Fibroblast of mammary gland (primary cell): ENCODE results near the gene MRPL16.
A peak's percentile ranks its signal among the peaks of the same experiment; 100 is the strongest.

Source experiments
- DNase-seq: peaks from one replicate; pipeline ENCODE4 v3.0.0-alpha.2; 2010; ENCODE audit warnings: low read depth
- H3K4me3 ChIP-seq: 2 replicates; pipeline ENCODE4 v1.5.1; 2011; ENCODE audit warnings: low read depth, mild to moderate bottlenecking, low read length, moderate library complexity; ENCODE audit not compliant: control insufficient read depth
- TF ChIP-seq, protein P1 (sequence below): conservative IDR thresholded peaks from 2 replicates; pipeline ENCODE4 v1.5.1; 2011; ENCODE audit warnings: low read depth, low read length, inconsistent platforms; ENCODE audit not compliant: control insufficient read depth, insufficient read depth

MRPL16 gene

GRCh38 chr11:59777104-59777503, 33.5 kb downstream of the MRPL16 start:
- DNase-seq, result no peak
- TF ChIP-seq, protein P1, sequence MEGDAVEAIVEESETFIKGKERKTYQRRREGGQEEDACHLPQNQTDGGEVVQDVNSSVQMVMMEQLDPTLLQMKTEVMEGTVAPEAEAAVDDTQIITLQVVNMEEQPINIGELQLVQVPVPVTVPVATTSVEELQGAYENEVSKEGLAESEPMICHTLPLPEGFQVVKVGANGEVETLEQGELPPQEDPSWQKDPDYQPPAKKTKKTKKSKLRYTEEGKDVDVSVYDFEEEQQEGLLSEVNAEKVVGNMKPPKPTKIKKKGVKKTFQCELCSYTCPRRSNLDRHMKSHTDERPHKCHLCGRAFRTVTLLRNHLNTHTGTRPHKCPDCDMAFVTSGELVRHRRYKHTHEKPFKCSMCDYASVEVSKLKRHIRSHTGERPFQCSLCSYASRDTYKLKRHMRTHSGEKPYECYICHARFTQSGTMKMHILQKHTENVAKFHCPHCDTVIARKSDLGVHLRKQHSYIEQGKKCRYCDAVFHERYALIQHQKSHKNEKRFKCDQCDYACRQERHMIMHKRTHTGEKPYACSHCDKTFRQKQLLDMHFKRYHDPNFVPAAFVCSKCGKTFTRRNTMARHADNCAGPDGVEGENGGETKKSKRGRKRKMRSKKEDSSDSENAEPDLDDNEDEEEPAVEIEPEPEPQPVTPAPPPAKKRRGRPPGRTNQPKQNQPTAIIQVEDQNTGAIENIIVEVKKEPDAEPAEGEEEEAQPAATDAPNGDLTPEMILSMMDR, result no peak
- no peak overlapping the region for H3K4me3 ChIP-seq

DNA sequence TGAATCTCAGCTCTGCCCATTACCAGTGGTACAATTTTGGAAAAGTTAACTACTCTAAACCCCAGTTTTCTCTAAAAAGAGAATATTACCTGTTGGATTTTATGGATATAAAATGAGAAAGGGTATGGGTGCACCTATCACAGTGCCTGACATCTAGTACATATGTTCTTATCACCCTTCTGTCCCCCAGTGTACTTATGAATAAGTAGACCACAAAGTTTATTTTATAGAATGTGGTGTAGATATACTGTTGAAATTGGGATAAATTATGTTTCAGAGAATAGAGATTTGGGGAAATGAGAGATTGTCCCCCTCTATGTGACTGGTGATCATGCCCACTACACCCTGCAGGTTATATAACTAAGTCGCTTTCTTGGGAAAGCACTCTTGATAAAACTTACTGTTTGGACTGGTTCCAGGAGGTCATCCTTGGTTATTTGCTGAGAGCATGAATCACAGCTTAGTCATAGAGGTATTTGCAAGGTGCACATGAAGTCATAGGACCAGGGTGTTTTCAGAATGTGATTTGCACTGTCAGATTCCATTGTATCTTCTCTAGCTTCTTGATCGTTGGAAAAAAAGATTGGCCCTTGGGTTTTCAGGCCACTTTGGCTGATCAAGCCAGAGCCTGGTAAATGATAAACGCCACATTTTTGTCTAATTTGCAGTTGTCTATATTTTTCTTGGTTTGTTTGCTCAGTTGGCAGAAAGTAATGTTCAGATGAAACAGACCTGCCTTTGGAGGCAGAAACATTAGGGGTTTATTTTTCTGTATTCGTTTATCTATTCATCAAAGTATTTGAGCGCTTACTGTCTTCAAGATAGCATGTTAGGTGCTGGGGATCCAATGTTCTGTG, 34.1 kb downstream of the MRPL16 start:
- no peak overlapping the region for H3K4me3 ChIP-seq
- DNase-seq, result peak; percentile 62
- TF ChIP-seq, protein P1, result no peak

GRCh38 chr11:59773083-59773440, 37.5 kb downstream of the MRPL16 start:
- TF ChIP-seq, protein P1, result no peak
- no peak overlapping the region for H3K4me3 ChIP-seq
- DNase-seq, result no peak

DNA sequence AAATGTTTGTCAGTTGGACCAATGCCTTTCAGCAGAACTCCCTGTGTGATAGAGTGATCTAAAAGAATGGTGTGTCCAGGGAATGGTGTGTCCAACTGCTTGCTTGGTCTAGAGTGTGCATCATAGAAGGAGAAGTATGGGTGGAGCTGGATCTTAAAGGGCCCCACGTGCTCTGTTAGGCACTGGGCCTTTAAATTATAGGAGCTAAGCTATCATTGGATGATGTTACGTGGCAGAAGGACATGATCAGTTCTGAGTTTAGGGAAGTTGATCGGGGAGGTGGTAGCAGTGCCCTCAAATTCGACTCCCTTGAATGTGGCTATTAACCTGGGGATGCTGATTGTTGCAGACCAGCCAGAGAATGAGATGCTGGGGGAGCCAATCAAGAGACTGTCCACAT, 39.0 kb downstream of the MRPL16 start:
- TF ChIP-seq, protein P1, result no peak
- DNase-seq, result no peak
- H3K4me3 ChIP-seq, result no peak overlapping the region

GRCh38 chr11:59770869-59771268, 39.7 kb downstream of the MRPL16 start:
- DNase-seq, result no peak
- TF ChIP-seq, protein P1, result no peak
- H3K4me3 ChIP-seq, result no peak overlapping the region

- no peak for DNase-seq
- H3K4me3 ChIP-seq, result no peak overlapping the region
- TF ChIP-seq, protein P1, result no peak
Observed at GRCh38 chr11:59770319-59770718, 40.3 kb downstream of the MRPL16 start.
